ENCODE data around the gene NAT14. TPM values are rescaled to one million over a fixed set of nuclear protein-coding genes. Genes with fewer than 3 reads are reported as not detected.

NAT14 gene
- polyA plus RNA-seq, 2 of the 4 experiments (the other 2 are of a cell fraction): 16.8 to 50.3 TPM

DNA sequence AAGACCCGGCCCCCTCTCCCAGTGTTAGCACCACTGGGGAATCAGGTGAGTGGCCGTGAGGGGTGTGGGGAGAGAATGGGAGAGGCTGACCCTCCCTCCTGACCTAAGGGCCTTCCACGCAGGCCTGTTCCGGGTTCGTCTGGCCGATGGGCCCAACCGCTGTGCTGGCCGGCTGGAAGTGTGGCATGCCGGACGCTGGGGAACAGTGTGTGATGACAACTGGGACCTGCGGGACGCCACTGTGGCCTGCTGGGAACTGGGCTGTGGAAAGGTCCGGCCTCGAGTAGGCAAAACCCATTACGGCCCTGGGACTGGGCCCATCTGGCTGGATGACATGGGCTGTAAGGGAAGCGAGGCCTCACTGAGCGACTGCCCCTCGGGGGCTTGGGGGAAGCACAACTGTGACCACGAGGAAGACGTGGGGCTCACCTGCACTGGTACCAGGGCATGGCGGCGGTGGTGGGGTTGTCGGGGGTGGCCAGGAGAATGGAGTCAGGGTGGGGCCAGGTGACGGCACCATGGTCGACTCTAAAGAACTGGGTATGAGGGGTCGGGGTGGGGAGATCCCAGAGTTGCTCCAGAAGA, 15.5 kb downstream of the NAT14 start:
- H3K4me1 ChIP-seq: no peaks in the 10 kb centered on the region
- TF ChIP-seq, protein P1, sequence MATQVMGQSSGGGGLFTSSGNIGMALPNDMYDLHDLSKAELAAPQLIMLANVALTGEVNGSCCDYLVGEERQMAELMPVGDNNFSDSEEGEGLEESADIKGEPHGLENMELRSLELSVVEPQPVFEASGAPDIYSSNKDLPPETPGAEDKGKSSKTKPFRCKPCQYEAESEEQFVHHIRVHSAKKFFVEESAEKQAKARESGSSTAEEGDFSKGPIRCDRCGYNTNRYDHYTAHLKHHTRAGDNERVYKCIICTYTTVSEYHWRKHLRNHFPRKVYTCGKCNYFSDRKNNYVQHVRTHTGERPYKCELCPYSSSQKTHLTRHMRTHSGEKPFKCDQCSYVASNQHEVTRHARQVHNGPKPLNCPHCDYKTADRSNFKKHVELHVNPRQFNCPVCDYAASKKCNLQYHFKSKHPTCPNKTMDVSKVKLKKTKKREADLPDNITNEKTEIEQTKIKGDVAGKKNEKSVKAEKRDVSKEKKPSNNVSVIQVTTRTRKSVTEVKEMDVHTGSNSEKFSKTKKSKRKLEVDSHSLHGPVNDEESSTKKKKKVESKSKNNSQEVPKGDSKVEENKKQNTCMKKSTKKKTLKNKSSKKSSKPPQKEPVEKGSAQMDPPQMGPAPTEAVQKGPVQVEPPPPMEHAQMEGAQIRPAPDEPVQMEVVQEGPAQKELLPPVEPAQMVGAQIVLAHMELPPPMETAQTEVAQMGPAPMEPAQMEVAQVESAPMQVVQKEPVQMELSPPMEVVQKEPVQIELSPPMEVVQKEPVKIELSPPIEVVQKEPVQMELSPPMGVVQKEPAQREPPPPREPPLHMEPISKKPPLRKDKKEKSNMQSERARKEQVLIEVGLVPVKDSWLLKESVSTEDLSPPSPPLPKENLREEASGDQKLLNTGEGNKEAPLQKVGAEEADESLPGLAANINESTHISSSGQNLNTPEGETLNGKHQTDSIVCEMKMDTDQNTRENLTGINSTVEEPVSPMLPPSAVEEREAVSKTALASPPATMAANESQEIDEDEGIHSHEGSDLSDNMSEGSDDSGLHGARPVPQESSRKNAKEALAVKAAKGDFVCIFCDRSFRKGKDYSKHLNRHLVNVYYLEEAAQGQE (IDR thresholded peaks at IDR 0.05): no peak
- TF ChIP-seq HEYL (CRISPR knock-in tag; IDR thresholded peaks at IDR 0.05) (no peak), BHLHE40 (IDR thresholded peaks at IDR 0.05; ENCODE audit: low read depth, low read length) (no peak), HOXB13 (CRISPR knock-in tag; IDR thresholded peaks at IDR 0.05; ENCODE audit: low read depth) (no peak), KDM5A (IDR thresholded peaks at IDR 0.05) (no peak), ZSCAN20 (CRISPR knock-in tag; IDR thresholded peaks at IDR 0.05) (no peak), PHF8 (IDR thresholded peaks at IDR 0.05; ENCODE audit: borderline replicate concordance, low read depth) (no peak), EHMT2 (IDR thresholded peaks at IDR 0.05; ENCODE audit: low read depth) (no peak)
- TF ChIP-seq, protein P2, sequence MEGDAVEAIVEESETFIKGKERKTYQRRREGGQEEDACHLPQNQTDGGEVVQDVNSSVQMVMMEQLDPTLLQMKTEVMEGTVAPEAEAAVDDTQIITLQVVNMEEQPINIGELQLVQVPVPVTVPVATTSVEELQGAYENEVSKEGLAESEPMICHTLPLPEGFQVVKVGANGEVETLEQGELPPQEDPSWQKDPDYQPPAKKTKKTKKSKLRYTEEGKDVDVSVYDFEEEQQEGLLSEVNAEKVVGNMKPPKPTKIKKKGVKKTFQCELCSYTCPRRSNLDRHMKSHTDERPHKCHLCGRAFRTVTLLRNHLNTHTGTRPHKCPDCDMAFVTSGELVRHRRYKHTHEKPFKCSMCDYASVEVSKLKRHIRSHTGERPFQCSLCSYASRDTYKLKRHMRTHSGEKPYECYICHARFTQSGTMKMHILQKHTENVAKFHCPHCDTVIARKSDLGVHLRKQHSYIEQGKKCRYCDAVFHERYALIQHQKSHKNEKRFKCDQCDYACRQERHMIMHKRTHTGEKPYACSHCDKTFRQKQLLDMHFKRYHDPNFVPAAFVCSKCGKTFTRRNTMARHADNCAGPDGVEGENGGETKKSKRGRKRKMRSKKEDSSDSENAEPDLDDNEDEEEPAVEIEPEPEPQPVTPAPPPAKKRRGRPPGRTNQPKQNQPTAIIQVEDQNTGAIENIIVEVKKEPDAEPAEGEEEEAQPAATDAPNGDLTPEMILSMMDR (IDR thresholded peaks at IDR 0.05): no peak
- TF ChIP-seq, protein P3, sequence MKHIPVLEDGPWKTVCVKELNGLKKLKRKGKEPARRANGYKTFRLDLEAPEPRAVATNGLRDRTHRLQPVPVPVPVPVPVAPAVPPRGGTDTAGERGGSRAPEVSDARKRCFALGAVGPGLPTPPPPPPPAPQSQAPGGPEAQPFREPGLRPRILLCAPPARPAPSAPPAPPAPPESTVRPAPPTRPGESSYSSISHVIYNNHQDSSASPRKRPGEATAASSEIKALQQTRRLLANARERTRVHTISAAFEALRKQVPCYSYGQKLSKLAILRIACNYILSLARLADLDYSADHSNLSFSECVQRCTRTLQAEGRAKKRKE (CRISPR knock-in tag; IDR thresholded peaks at IDR 0.05; ENCODE audit: low read depth): no peak
- ATAC-seq: no peak
- H3K4me2 ChIP-seq: no peak overlapping the region
- no peak for DNase-seq (ENCODE audit: low read depth in 1 of 2, low spot score in 1 of 2)
- no peak overlapping the region for H3K4me3 ChIP-seq
- no peak for FAIRE-seq
- 87% methylated on average over 26 of the region's 26 CpGs for WGBS (ENCODE audit: missing lambda C conversion rate)
- H3K27ac ChIP-seq: no peak overlapping the region
- POLR2A ChIA-PET: interaction anchor here (1.0 to 1.3 kb wide), 2 partner anchors 24 to 124 kb away, joined by 3 to 6 read pairs; partner anchors contain the start of genes ZNF628 and ZNF784
- CTCF ChIA-PET: interaction anchor here (0.7 to 5.7 kb wide), 9 partner anchors 12 to 411 kb away, joined by 3 to 219 read pairs (median 6); partner anchors contain the start of genes NAT14, SSC5D and ZNF865
- peaks cover 9% of the 10 kb centered on the region; the same call in 1 of the 3 replicates for H3K9me3 ChIP-seq

DNA sequence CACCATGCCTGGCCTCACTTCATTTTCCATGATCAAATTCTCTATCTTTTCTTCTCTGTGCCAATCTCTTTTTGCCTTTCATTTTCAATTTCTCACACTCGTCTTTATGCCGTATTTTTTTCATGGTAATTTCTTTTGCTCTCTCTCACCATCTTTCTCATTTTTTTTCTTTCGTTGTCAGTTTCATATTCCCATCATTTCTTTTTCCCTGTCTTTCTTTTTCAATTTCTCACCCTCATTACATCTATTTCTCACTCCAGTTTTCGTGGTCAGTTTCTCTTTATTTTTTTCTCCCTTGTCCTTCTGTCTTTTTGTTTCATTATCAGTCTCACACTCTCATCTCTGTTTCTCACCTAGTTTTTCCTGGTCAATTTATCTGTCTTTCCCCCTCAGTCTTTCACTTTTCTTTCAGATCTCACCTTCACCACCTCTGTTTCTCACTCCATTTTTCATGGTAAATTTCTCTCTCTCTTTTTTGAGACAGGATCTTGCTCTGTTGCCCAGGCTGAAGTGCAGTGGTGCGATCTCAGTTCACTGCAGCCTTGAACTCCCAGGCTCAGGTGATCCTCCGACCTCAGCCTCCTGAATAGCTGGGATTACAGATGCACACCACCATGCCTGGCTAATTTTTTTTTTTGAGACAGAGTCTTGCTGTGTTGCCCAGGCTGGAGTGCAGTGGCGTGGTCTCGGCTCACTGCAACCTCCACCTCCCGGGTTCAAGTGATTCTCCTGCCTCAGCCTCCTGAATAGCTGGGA, 17.4 kb downstream of the NAT14 start:
- ATAC-seq (no peak), DNase-seq (ENCODE audit: low read depth in 1 of 2, low spot score in 1 of 2) (no peak), FAIRE-seq (no peak)
- no peaks in the 10 kb centered on the region for H3K4me1 ChIP-seq
- ChIA-PET CTCF (interaction anchor here (1.2 to 15.3 kb wide), 9 partner anchors 12 to 362 kb away, joined by 6 to 363 read pairs (median 40); partner anchors contain the start of genes NAT14, SSC5D, ZNF628 and ZNF784), POLR2A (interaction anchor here (1.0 kb wide), 1 partner anchor 102 kb away, joined by 3 read pairs; the partner anchor contains the start of gene ZNF865)
- H3K4me3 ChIP-seq: no peak overlapping the region
- no peak overlapping the region for H3K4me2 ChIP-seq
- peaks cover 9% of the 10 kb centered on the region; the same call in 1 of the 3 replicates for H3K9me3 ChIP-seq
- 89% methylated on average over 9 of the region's 9 CpGs for WGBS (ENCODE audit: missing lambda C conversion rate)
- TF ChIP-seq CEBPB (IDR thresholded peaks at IDR 0.05): no peak
- TF ChIP-seq FOXS1 (CRISPR knock-in tag; IDR thresholded peaks at IDR 0.05): no peak
- TF ChIP-seq SMC3 (IDR thresholded peaks at IDR 0.05): no peak
- no peak for TF ChIP-seq ZFP36 (IDR thresholded peaks at IDR 0.05; ENCODE audit: borderline replicate concordance, partially characterized antibody)
- TF ChIP-seq BHLHE40 (IDR thresholded peaks at IDR 0.05; ENCODE audit: low read depth, low read length): no peak
- TF ChIP-seq, protein P4, sequence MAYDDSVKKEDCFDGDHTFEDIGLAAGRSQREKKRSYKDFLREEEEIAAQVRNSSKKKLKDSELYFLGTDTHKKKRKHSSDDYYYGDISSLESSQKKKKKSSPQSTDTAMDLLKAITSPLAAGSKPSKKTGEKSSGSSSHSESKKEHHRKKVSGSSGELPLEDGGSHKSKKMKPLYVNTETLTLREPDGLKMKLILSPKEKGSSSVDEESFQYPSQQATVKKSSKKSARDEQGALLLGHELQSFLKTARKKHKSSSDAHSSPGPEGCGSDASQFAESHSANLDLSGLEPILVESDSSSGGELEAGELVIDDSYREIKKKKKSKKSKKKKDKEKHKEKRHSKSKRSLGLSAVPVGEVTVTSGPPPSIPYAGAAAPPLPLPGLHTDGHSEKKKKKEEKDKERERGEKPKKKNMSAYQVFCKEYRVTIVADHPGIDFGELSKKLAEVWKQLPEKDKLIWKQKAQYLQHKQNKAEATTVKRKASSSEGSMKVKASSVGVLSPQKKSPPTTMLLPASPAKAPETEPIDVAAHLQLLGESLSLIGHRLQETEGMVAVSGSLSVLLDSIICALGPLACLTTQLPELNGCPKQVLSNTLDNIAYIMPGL (CRISPR knock-in tag; IDR thresholded peaks at IDR 0.05; ENCODE audit: borderline replicate concordance): no peak
- TF ChIP-seq SREBF2 (IDR thresholded peaks at IDR 0.05): no peak
- no peak for TF ChIP-seq HOXA7 (CRISPR knock-in tag; IDR thresholded peaks at IDR 0.05)
- TF ChIP-seq POLR2A (IDR thresholded peaks at IDR 0.05; ENCODE audit: low read length): no peak
- TF ChIP-seq EHMT2 (IDR thresholded peaks at IDR 0.05; ENCODE audit: low read depth): no peak
- TF ChIP-seq FOSL2 (IDR thresholded peaks at IDR 0.05): no peak
- TF ChIP-seq FOSL2 (CRISPR knock-in tag; IDR thresholded peaks at IDR 0.05): no peak
- TF ChIP-seq, protein P5, sequence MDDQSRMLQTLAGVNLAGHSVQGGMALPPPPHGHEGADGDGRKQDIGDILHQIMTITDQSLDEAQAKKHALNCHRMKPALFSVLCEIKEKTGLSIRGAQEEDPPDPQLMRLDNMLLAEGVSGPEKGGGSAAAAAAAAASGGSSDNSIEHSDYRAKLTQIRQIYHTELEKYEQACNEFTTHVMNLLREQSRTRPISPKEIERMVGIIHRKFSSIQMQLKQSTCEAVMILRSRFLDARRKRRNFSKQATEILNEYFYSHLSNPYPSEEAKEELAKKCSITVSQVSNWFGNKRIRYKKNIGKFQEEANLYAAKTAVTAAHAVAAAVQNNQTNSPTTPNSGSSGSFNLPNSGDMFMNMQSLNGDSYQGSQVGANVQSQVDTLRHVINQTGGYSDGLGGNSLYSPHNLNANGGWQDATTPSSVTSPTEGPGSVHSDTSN (IDR thresholded peaks at IDR 0.05): no peak
- no peak for TF ChIP-seq NFE2L2 (conservative IDR thresholded peaks at IDR 0.05; ENCODE audit: low read length)
- TF ChIP-seq TP53 (CRISPR knock-in tag; IDR thresholded peaks at IDR 0.05): no peak
- H3K27ac ChIP-seq: no peak overlapping the region
